Ovary (tissue), 3 donors: ENCODE measurements around the gene ADAMTSL3.

Experiments used
- CTCF ChIP-seq, 3 donors: fragments of 450-650 bp in 2 of 3; fragments of 200-600 bp in 1 of 3; IDR thresholded peaks; one replicate each; pipeline versions ENCODE4 v1.5.1 to v1.8.0; 2016 to 2022; ENCODE audit warnings: antibody characterized with exemption in 3 of 3, mild to moderate bottlenecking in 1 of 3
- POLR2A ChIP-seq: fragments of 450-650 bp; IDR thresholded peaks from one replicate; pipeline ENCODE4 v1.6.1; 2017; ENCODE audit warnings: antibody characterized with exemption, mild to moderate bottlenecking, moderate library complexity
- donor health status: DM: no; HTN: no; CAD: no.

- no peak for TF ChIP-seq CTCF (IDR thresholded peaks at IDR 0.05)
- TF ChIP-seq POLR2A, result no peak
These were observed 28.7 kb downstream of the ADAMTSL3 start for GRCh38 chr15:83682476-83683088.
